ENCODE data around the gene SLC1A7.

DNA sequence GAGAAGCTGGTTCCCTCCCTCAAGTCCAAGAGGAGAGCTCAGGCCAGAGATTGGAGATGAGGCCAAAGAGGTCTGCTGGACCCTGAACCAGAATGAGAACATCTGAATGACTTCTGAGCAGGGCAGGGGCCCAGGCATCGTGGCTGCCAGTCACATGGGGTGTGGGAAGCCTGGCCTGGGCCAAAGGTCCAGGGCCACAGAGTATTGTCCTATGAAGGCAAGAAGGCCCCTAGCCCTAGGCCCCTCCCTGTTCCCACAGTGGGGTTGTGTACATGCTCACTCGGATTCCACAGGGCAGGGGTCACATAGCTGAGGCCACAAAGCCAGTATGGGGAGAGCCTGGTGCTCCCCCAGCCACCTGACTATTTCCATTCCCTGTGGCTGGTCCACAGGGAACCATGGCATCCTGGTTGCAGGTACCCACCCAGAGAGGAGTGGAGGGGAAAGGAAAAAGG, 18.5 kb upstream of the SLC1A7 start:
- TF ChIP-seq, protein P1, sequence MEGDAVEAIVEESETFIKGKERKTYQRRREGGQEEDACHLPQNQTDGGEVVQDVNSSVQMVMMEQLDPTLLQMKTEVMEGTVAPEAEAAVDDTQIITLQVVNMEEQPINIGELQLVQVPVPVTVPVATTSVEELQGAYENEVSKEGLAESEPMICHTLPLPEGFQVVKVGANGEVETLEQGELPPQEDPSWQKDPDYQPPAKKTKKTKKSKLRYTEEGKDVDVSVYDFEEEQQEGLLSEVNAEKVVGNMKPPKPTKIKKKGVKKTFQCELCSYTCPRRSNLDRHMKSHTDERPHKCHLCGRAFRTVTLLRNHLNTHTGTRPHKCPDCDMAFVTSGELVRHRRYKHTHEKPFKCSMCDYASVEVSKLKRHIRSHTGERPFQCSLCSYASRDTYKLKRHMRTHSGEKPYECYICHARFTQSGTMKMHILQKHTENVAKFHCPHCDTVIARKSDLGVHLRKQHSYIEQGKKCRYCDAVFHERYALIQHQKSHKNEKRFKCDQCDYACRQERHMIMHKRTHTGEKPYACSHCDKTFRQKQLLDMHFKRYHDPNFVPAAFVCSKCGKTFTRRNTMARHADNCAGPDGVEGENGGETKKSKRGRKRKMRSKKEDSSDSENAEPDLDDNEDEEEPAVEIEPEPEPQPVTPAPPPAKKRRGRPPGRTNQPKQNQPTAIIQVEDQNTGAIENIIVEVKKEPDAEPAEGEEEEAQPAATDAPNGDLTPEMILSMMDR (conservative IDR thresholded peaks at IDR 0.05; ENCODE audit: low read depth in 2 of 2): no peak
- TF ChIP-seq EZH2phosphoT487 (IDR thresholded peaks at IDR 0.05; ENCODE audit: unreplicated experiment) (no peak), EZH2 (IDR thresholded peaks at IDR 0.05; ENCODE audit: low read depth, unreplicated experiment) (no peak), POLR2AphosphoS5 (IDR thresholded peaks at IDR 0.05; ENCODE audit: low read depth) (no peak), JUNB (IDR thresholded peaks at IDR 0.05; ENCODE audit: unreplicated experiment) (no peak), NANOG (IDR thresholded peaks at IDR 0.05; ENCODE audit: borderline replicate concordance) (no peak), CREB1 (CRISPR knock-in tag; IDR thresholded peaks at IDR 0.05; ENCODE audit: low read depth) (no peak), ZNF331 (CRISPR knock-in tag; IDR thresholded peaks at IDR 0.05; ENCODE audit: low read depth) (no peak), STAT1 (IDR thresholded peaks at IDR 0.05; ENCODE audit: unreplicated experiment) (no peak), ZNF114 (CRISPR knock-in tag; IDR thresholded peaks at IDR 0.05) (no peak)
- TF ChIP-seq, protein P2, sequence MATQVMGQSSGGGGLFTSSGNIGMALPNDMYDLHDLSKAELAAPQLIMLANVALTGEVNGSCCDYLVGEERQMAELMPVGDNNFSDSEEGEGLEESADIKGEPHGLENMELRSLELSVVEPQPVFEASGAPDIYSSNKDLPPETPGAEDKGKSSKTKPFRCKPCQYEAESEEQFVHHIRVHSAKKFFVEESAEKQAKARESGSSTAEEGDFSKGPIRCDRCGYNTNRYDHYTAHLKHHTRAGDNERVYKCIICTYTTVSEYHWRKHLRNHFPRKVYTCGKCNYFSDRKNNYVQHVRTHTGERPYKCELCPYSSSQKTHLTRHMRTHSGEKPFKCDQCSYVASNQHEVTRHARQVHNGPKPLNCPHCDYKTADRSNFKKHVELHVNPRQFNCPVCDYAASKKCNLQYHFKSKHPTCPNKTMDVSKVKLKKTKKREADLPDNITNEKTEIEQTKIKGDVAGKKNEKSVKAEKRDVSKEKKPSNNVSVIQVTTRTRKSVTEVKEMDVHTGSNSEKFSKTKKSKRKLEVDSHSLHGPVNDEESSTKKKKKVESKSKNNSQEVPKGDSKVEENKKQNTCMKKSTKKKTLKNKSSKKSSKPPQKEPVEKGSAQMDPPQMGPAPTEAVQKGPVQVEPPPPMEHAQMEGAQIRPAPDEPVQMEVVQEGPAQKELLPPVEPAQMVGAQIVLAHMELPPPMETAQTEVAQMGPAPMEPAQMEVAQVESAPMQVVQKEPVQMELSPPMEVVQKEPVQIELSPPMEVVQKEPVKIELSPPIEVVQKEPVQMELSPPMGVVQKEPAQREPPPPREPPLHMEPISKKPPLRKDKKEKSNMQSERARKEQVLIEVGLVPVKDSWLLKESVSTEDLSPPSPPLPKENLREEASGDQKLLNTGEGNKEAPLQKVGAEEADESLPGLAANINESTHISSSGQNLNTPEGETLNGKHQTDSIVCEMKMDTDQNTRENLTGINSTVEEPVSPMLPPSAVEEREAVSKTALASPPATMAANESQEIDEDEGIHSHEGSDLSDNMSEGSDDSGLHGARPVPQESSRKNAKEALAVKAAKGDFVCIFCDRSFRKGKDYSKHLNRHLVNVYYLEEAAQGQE (IDR thresholded peaks at IDR 0.05; ENCODE audit: unreplicated experiment): no peak
- TF ChIP-seq, protein P3, sequence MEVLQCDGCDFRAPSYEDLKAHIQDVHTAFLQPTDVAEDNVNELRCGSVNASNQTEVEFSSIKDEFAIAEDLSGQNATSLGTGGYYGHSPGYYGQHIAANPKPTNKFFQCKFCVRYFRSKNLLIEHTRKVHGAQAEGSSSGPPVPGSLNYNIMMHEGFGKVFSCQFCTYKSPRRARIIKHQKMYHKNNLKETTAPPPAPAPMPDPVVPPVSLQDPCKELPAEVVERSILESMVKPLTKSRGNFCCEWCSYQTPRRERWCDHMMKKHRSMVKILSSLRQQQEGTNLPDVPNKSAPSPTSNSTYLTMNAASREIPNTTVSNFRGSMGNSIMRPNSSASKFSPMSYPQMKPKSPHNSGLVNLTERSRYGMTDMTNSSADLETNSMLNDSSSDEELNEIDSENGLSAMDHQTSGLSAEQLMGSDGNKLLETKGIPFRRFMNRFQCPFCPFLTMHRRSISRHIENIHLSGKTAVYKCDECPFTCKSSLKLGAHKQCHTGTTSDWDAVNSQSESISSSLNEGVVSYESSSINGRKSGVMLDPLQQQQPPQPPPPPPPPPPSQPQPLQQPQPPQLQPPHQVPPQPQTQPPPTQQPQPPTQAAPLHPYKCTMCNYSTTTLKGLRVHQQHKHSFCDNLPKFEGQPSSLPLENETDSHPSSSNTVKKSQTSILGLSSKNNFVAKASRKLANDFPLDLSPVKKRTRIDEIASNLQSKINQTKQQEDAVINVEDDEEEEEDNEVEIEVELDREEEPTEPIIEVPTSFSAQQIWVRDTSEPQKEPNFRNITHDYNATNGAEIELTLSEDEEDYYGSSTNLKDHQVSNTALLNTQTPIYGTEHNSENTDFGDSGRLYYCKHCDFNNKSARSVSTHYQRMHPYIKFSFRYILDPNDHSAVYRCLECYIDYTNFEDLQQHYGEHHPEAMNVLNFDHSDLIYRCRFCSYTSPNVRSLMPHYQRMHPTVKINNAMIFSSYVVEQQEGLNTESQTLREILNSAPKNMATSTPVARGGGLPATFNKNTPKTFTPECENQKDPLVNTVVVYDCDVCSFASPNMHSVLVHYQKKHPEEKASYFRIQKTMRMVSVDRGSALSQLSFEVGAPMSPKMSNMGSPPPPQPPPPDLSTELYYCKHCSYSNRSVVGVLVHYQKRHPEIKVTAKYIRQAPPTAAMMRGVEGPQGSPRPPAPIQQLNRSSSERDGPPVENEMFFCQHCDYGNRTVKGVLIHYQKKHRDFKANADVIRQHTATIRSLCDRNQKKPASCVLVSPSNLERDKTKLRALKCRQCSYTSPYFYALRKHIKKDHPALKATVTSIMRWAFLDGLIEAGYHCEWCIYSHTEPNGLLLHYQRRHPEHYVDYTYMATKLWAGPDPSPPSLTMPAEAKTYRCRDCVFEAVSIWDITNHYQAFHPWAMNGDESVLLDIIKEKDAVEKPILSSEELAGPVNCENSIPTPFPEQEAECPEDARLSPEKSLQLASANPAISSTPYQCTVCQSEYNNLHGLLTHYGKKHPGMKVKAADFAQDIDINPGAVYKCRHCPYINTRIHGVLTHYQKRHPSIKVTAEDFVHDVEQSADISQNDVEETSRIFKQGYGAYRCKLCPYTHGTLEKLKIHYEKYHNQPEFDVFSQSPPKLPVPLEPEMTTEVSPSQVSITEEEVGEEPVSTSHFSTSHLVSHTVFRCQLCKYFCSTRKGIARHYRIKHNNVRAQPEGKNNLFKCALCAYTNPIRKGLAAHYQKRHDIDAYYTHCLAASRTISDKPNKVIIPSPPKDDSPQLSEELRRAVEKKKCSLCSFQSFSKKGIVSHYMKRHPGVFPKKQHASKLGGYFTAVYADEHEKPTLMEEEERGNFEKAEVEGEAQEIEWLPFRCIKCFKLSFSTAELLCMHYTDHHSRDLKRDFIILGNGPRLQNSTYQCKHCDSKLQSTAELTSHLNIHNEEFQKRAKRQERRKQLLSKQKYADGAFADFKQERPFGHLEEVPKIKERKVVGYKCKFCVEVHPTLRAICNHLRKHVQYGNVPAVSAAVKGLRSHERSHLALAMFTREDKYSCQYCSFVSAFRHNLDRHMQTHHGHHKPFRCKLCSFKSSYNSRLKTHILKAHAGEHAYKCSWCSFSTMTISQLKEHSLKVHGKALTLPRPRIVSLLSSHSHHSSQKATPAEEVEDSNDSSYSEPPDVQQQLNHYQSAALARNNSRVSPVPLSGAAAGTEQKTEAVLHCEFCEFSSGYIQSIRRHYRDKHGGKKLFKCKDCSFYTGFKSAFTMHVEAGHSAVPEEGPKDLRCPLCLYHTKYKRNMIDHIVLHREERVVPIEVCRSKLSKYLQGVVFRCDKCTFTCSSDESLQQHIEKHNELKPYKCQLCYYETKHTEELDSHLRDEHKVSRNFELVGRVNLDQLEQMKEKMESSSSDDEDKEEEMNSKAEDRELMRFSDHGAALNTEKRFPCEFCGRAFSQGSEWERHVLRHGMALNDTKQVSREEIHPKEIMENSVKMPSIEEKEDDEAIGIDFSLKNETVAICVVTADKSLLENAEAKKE (CRISPR knock-in tag; IDR thresholded peaks at IDR 0.05): no peak
- TF ChIP-seq, protein P4, sequence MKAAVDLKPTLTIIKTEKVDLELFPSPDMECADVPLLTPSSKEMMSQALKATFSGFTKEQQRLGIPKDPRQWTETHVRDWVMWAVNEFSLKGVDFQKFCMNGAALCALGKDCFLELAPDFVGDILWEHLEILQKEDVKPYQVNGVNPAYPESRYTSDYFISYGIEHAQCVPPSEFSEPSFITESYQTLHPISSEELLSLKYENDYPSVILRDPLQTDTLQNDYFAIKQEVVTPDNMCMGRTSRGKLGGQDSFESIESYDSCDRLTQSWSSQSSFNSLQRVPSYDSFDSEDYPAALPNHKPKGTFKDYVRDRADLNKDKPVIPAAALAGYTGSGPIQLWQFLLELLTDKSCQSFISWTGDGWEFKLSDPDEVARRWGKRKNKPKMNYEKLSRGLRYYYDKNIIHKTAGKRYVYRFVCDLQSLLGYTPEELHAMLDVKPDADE (IDR thresholded peaks at IDR 0.05): no peak
